H1 (cell line): Measurements from ENCODE around the gene KCND1. TPM values are rescaled to one million over a fixed set of nuclear protein-coding genes. Genes with fewer than 3 reads are reported as not detected.
A peak's percentile ranks its signal among the peaks of the same experiment; 100 is the strongest.

ENCODE experiments used
- CTCF ChIA-PET: fragments of 300-600 bp; sonication (Branson Sonifier 250); formaldehyde crosslinking; loops from one replicate; lab custom pipeline; 2021; ENCODE audit not compliant: partially characterized antibody; lab: Charles Lee
- POLR2A ChIA-PET: fragments of 300-600 bp; sonication (Branson Sonifier 250); formaldehyde crosslinking; loops from one replicate; lab custom pipeline; 2021; ENCODE audit warnings: inconsistent platforms; ENCODE audit not compliant: partially characterized antibody; lab: Charles Lee
- DNase-seq, 2 experiments: peaks; one replicate each; pipeline versions ENCODE4 v3.0.0 to v3.0.0-alpha.2; 2010 to 2022; ENCODE audit warnings: low spot score in 2 of 2, low read depth in 1 of 2, mixed read lengths in 1 of 2
- FAIRE-seq: peaks from 2 replicates; lab custom pipeline; 2011; peaks lifted over from hg19 to GRCh38; lab: Jason Lieb, UNC
- H2AFZ ChIP-seq: 2 replicates; pipeline ENCODE4 v1.8.1; 2012; ENCODE audit warnings: low read length, inconsistent platforms
- H2AK5ac ChIP-seq: 2 replicates; pipeline ENCODE4 v1.6.1; 2013; ENCODE audit warnings: low read depth, low read length
- H2BK120ac ChIP-seq: replicated peaks from 2 replicates; pipeline ENCODE3; 2013; ENCODE audit warnings: low read depth, low read length, inconsistent platforms
- H2BK12ac ChIP-seq: 2 replicates; pipeline ENCODE4 v1.6.1; 2013; ENCODE audit warnings: low read depth, low read length
- H2BK15ac ChIP-seq: 2 replicates; pipeline ENCODE4 v1.6.1; 2013; ENCODE audit warnings: low read length
- H2BK20ac ChIP-seq: 2 replicates; pipeline ENCODE4 v1.6.1; 2013; ENCODE audit warnings: low read length
- H2BK5ac ChIP-seq: 2 replicates; pipeline ENCODE4 v1.6.1; 2013; ENCODE audit warnings: low read depth, low read length
- H3K14ac ChIP-seq: 2 replicates; pipeline ENCODE4 v1.6.1; 2013; ENCODE audit warnings: inconsistent platforms; ENCODE audit not compliant: insufficient read length
- H3K18ac ChIP-seq: 2 replicates; pipeline ENCODE4 v1.6.1; 2013; ENCODE audit warnings: low read length; ENCODE audit errors: extremely low read depth
- H3K23ac ChIP-seq: 2 replicates; pipeline ENCODE4 v1.6.1; 2013; ENCODE audit warnings: inconsistent platforms; ENCODE audit not compliant: insufficient read length
- H3K23me2 ChIP-seq: 2 replicates; pipeline ENCODE4 v1.6.1; 2013; ENCODE audit warnings: low read depth, low read length
- H3K27ac ChIP-seq: 2 replicates; pipeline ENCODE4 v1.6.1; 2011; ENCODE audit warnings: low read depth, low read length, inconsistent platforms
- H3K27me3 ChIP-seq, 4 experiments: replicated peaks in 1 of 4; 1 replicate in 1 of 4; 2 replicates in 3 of 4; pipeline versions ENCODE4 v1.6.1 to v1.8.1; 2011 to 2013; ENCODE audit warnings: low read length in 3 of 4, mild to moderate bottlenecking in 3 of 4, inconsistent platforms in 2 of 4, mixed read lengths in 2 of 4, moderate library complexity in 1 of 4; ENCODE audit not compliant: control insufficient read depth in 3 of 4, insufficient read depth in 3 of 4; ENCODE audit errors: extremely low read depth in 1 of 4
- H3K36me3 ChIP-seq, 4 experiments: 2 replicates each; pipeline versions ENCODE4 v1.6.1 to v1.8.1; 2011 to 2013; ENCODE audit warnings: mild to moderate bottlenecking in 4 of 4, low read length in 3 of 4, moderate library complexity in 2 of 4, control low read depth in 1 of 4, inconsistent platforms in 1 of 4; ENCODE audit not compliant: insufficient read depth in 4 of 4, control insufficient read depth in 2 of 4
- H3K4ac ChIP-seq: replicated peaks from 2 replicates; pipeline ENCODE3; 2013; ENCODE audit warnings: low read length, low read depth, mixed read lengths, inconsistent platforms; ENCODE audit not compliant: insufficient read length
- H3K4me1 ChIP-seq, 4 experiments: replicated peaks in 1 of 4; 1 replicate in 1 of 4; 2 replicates in 3 of 4; pipeline versions ENCODE4 v1.6.1 to v1.8.1; 2011 to 2013; ENCODE audit warnings: low read length in 3 of 4, inconsistent platforms in 2 of 4, mixed read lengths in 1 of 4; ENCODE audit not compliant: insufficient read depth in 4 of 4, control insufficient read depth in 3 of 4
- H3K4me2 ChIP-seq, 2 experiments: 2 replicates each; pipeline versions ENCODE4 v1.6.1 to v1.8.1; 2011 to 2013; ENCODE audit warnings: low read depth in 2 of 2, low read length in 2 of 2, control low read depth in 1 of 2, inconsistent platforms in 1 of 2, mild to moderate bottlenecking in 1 of 2; ENCODE audit not compliant: insufficient read depth in 1 of 2
- H3K4me3 ChIP-seq, 4 experiments: fragments of 200-600, 300-600 bp in 1 of 4; sonication (generic), shearing (Covaris generic), sonication (Bioruptor Twin) in 1 of 4; 2 replicates each; pipeline versions ENCODE4 v1.5.1 to v1.8.1; 2011 to 2016; ENCODE audit warnings: low read length in 4 of 4, low read depth in 3 of 4, control low read depth in 2 of 4, inconsistent platforms in 2 of 4, mild to moderate bottlenecking in 2 of 4, mixed read lengths in 1 of 4, moderate library complexity in 1 of 4; ENCODE audit not compliant: insufficient read depth in 2 of 4; ENCODE audit errors: extremely low read depth in 1 of 4
- H3K56ac ChIP-seq: replicated peaks from 2 replicates; pipeline ENCODE3; 2013; ENCODE audit warnings: low read depth, mild to moderate bottlenecking, mixed read lengths, low read length, inconsistent platforms; ENCODE audit not compliant: insufficient read length
- H3K79me1 ChIP-seq: 2 replicates; pipeline ENCODE4 v1.6.1; 2013; ENCODE audit warnings: low read depth, low read length, control low read depth
- H3K79me2 ChIP-seq, 2 experiments: 2 replicates each; pipeline versions ENCODE4 v1.6.1 to v1.8.1; 2012 to 2013; ENCODE audit warnings: low read length in 2 of 2, mild to moderate bottlenecking in 2 of 2, inconsistent platforms in 1 of 2; ENCODE audit not compliant: insufficient read depth in 2 of 2, control insufficient read depth in 1 of 2
- H3K9ac ChIP-seq, 4 experiments: replicated peaks in 1 of 4; 1 replicate in 1 of 4; 2 replicates in 3 of 4; pipeline versions ENCODE4 v1.6.1 to v1.8.1; 2011 to 2013; ENCODE audit warnings: low read depth in 3 of 4, low read length in 3 of 4, control low read depth in 2 of 4, mild to moderate bottlenecking in 2 of 4, moderate library complexity in 2 of 4, inconsistent platforms in 1 of 4; ENCODE audit errors: extremely low read depth in 1 of 4
- H3K9me3 ChIP-seq, 2 experiments: 2 replicates each; pipeline versions ENCODE4 v1.6.1 to v1.8.1; 2012 to 2013; ENCODE audit warnings: mild to moderate bottlenecking in 2 of 2, moderate library complexity in 2 of 2, control low read depth in 1 of 2, inconsistent platforms in 1 of 2, low read depth in 1 of 2, low read length in 1 of 2, mixed read lengths in 1 of 2; ENCODE audit not compliant: insufficient read depth in 2 of 2
- H4K20me1 ChIP-seq, 2 experiments: replicated peaks in 1 of 2; 2 replicates each; pipeline versions ENCODE3 to v1.8.1; 2011 to 2013; ENCODE audit warnings: inconsistent platforms in 2 of 2, low read length in 2 of 2, mild to moderate bottlenecking in 1 of 2; ENCODE audit not compliant: insufficient read depth in 2 of 2, control insufficient read depth in 1 of 2
- H4K5ac ChIP-seq: 2 replicates; pipeline ENCODE4 v1.6.1; 2013; ENCODE audit warnings: low read length, low read depth, mixed read lengths, inconsistent platforms; ENCODE audit not compliant: insufficient read length
- H4K8ac ChIP-seq: 2 replicates; pipeline ENCODE4 v1.8.0; 2013; ENCODE audit warnings: mild to moderate bottlenecking, moderate library complexity, low read length, inconsistent platforms; ENCODE audit not compliant: insufficient read depth; ENCODE audit errors: extremely low read depth
- H4K91ac ChIP-seq: replicated peaks from 2 replicates; pipeline ENCODE3; 2013; ENCODE audit warnings: low read length, mixed read lengths, inconsistent platforms; ENCODE audit not compliant: insufficient read length
- EP300 ChIP-seq, 2 experiments: IDR thresholded peaks; 1 replicate in 1 of 2; 2 replicates in 1 of 2; pipeline ENCODE4 v1.6.1; 2011 to 2012; ENCODE audit warnings: low read depth in 2 of 2, low read length in 2 of 2, mild to moderate bottlenecking in 2 of 2, borderline replicate concordance in 1 of 2, inconsistent platforms in 1 of 2, moderate library complexity in 1 of 2
- POLR2AphosphoS5 ChIP-seq: IDR thresholded peaks from 2 replicates; pipeline ENCODE4 v1.6.1; 2011; ENCODE audit warnings: low read depth, low read length
- WGBS, 2 experiments: shearing (Covaris generic) in 1 of 2; methylation state at CpG; one replicate each; pipeline versions ENCODE4 v1.1.6 to v1.1.7; 2013 to 2015; ENCODE audit warnings: low lambda C conversion rate in 2 of 2, mixed read lengths in 2 of 2, inconsistent platforms in 1 of 2, low coverage in 1 of 2, missing lambda C conversion rate in 1 of 2; ENCODE audit not compliant: insufficient replicate concordance in 2 of 2, insufficient coverage in 1 of 2, insufficient read length in 1 of 2; ENCODE audit errors: extremely low coverage in 1 of 2, missing lambda C conversion rate in 1 of 2; 5-methylcytosine and 5-hydroxymethylcytosine counted together
- polyA plus RNA-seq, 7 experiments: library from polyadenylated mRNA; depleted of rRNA in 3 of 7; stranded (reverse) in 5 of 7; unstranded in 2 of 7; fragments of >200 nt in 5 of 7; fragments of 200-250 nt in 2 of 7; gene quantifications; 1 replicate in 5 of 7; 2 replicates in 1 of 7; 4 replicates in 1 of 7; pipeline versions ENCODE4 v1.2.1 to v1.2.3, GENCODE V29; 2011 to 2013; ENCODE audit warnings: missing spikeins in 2 of 7, mixed read lengths in 2 of 7
- total RNA-seq: library from RNA; stranded (reverse); fragmentation: NEBNext Ultra II Directional; extraction: Animal tissue kit (Norgen Biotek cat#: 25700); gene quantifications from 2 replicates; pipeline ENCODE4 v1.2.1, GENCODE V29; 2021

KCND1 gene
- total and polyA plus RNA-seq, 2 of the 8 experiments (the other 6 are each of a cell fraction or from before 2014, with no cell fraction given): 3.1 to 6.8 TPM

GRCh38 chrX:48927736-48928382 is 43.8 kb downstream of the KCND1 start:
- H3K9ac ChIP-seq: peak overlapping the region in 1 of 4 experiments; percentile 4; a peak in 1 of 7 replicates
- H4K20me1 ChIP-seq: no peaks in the 10 kb centered on the region
- peaks cover 0 to 18% (median 8%) of the 10 kb centered on the region in 4 experiments; a peak in 5 of 7 replicates for H3K4me1 ChIP-seq
- peak overlapping the region; percentile 97 for H2BK5ac ChIP-seq
- no peak overlapping the region; the same call in 1 of the 2 replicates for H2BK12ac ChIP-seq
- H3K79me2 ChIP-seq: peaks cover 0 to 20% of the 10 kb centered on the region in 2 experiments; a peak in 2 of 4 replicates
- DNase-seq: no peak
- peak overlapping the region; percentile 73 for H4K91ac ChIP-seq
- no peak overlapping the region for H2BK20ac ChIP-seq
- peak; percentile 99 for FAIRE-seq
- no peak overlapping the region for H3K4ac ChIP-seq
- no peaks in the 10 kb centered on the region for H3K27me3 ChIP-seq
- no peak overlapping the region; the same call in 1 of the 2 replicates for H3K18ac ChIP-seq
- POLR2A ChIA-PET: interaction anchor here (0.6 to 30.9 kb wide), 15 partner anchors 6 to 297 kb away, joined by 3 to 572 read pairs (median 3); partner anchors contain the start of genes GRIPAP1, OTUD5, PIM2 and PQBP1
- CTCF ChIA-PET: interaction anchor here (0.8 to 2.3 kb wide), 6 partner anchors 9 to 166 kb away, joined by 3 to 20 read pairs (median 4); partner anchors contain the start of gene SLC35A2
- H4K8ac ChIP-seq: no peak overlapping the region
- peak overlapping the region; percentile 66 for H4K5ac ChIP-seq
- H2BK15ac ChIP-seq: no peak overlapping the region
- peak overlapping the region; percentile 87 for H3K56ac ChIP-seq
- H3K9me3 ChIP-seq: no peaks in the 10 kb centered on the region
- no peak overlapping the region for H2AK5ac ChIP-seq
- peak overlapping the region; percentile 75 for H3K27ac ChIP-seq
- peaks cover 0 to 42% (median 18%) of the 10 kb centered on the region in 4 experiments; a peak in 6 of 8 replicates for H3K36me3 ChIP-seq
- no peaks in the 10 kb centered on the region for H3K23me2 ChIP-seq
- no peak overlapping the region for H3K14ac ChIP-seq
- H2AFZ ChIP-seq: no peak overlapping the region
- peak overlapping the region; percentile 61 to 62 for H3K4me2 ChIP-seq
- WGBS, 2 experiments: 0% methylated on average over 2 of the region's 2 CpGs; no CpG with 5 or more reads in 1 of the 2 experiments
- H3K23ac ChIP-seq: no peak overlapping the region
- H3K79me1 ChIP-seq: no peaks in the 10 kb centered on the region
- peak overlapping the region; percentile 2 to 54 (median 14); a peak in 5 of 8 replicates for H3K4me3 ChIP-seq
- peak overlapping the region; percentile 98 for H2BK120ac ChIP-seq
- TF ChIP-seq EP300 (IDR thresholded peaks at IDR 0.05; ENCODE audit: borderline replicate concordance in 1 of 2, low read depth in 2 of 2, low read length in 2 of 2) (peak in 1 of 2 experiments; percentile 7; a peak in 1 of 3 replicates), POLR2AphosphoS5 (no peak)
